Measurements from ENCODE around the gene TMEM39A.

The TMEM39A gene

GRCh38 chr3:119456469-119456868, 6.9 kb downstream of the TMEM39A start:
- DNase-seq (ENCODE audit: low read depth in 1 of 2, low spot score in 1 of 2): no peak

GRCh38 chr3:119453822-119454221, 9.6 kb downstream of the TMEM39A start:
- DNase-seq (ENCODE audit: low read depth in 1 of 2, low spot score in 1 of 2): no peak

- no peak for DNase-seq (ENCODE audit: low read depth in 1 of 2, low spot score in 1 of 2)
Observed at GRCh38 chr3:119444590-119444989, 18.8 kb downstream of the TMEM39A start.

GRCh38 chr3:119443179-119443578, 20.2 kb downstream of the TMEM39A start:
- DNase-seq (ENCODE audit: low read depth in 1 of 2, low spot score in 1 of 2): no peak

DNA sequence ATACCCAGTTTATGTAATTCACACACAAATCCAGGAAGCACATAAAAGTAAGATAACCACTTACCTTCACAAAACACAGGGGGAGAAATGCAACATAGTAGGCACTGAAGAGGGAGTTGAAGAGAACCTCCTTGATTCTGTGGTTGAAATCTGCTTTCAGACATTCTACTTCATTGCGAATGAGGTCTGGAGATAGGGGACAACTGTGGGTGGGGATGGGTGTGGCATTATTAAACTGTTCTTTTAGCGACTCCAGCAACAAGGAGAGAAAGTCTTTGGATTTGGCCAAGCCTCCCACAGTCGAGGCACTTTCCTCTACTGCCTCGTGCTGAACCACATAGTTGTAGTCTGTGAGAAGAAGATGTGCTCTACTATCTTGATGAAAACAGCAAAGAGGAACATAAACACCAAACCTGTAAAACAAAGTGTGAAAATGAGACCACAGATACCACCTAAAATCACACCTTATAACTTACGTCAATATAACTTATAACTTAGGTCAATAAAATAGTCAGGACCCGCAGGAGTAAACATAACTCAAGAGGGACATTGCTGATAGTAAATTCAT, 25.6 kb downstream of the TMEM39A start:
- DNase-seq (ENCODE audit: low read depth in 1 of 2, low spot score in 1 of 2): no peak

- DNase-seq (ENCODE audit: low read depth in 1 of 2, low spot score in 1 of 2): no peak
Observed at GRCh38 chr3:119436977-119437376, 26.4 kb downstream of the TMEM39A start.

DNA sequence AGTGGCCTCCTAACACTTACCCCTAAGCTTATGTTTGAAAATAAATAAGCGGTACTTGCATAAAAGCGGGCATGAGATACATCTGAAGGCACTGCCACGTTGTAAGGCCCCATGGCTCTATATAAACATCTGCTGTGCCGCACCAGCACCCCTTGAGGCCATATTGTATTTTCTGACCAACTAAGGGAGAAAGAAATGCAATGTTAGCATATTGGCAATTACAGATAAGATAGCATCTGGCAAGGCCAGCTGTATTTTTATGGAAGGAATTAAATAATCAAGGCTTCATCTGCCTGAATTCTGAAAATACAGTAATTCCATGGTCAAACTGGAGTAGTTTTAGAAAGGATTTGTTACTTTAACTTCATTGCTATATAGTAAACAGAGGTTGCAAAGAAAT, 28.7 kb downstream of the TMEM39A start:
- DNase-seq (ENCODE audit: low read depth in 1 of 2, low spot score in 1 of 2): no peak

GRCh38 chr3:119433613-119434325, 29.6 kb downstream of the TMEM39A start:
- no peak for DNase-seq (ENCODE audit: low read depth in 1 of 2, low spot score in 1 of 2)

- DNase-seq (ENCODE audit: low read depth in 1 of 2, low spot score in 1 of 2): no peak
Observed at GRCh38 chr3:119428538-119428937, 34.9 kb downstream of the TMEM39A start.

DNA sequence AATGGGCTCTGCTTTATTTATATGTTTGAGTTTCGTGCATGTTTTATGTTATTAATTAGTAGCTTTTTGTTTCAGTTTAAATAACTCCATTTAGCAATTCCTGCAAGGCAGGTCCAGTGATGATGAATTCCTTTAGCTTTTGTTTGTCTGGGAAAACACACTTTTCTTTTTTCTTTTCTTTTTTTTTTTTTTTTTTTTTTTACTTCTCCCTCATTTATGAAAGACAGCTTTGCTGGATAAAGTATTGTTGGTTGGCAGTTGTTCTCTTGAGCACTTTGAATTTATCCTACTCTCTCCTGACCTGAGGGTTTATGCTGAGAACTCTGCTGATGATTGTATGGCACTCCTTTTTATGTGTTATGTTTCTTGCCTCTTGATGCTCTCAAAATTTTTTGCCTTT, 35.7 kb downstream of the TMEM39A start:
- no peak for DNase-seq (ENCODE audit: low read depth in 1 of 2, low spot score in 1 of 2)

GRCh38 chr3:119420196-119420595, 43.2 kb downstream of the TMEM39A start:
- DNase-seq (ENCODE audit: low read depth in 1 of 2, low spot score in 1 of 2): no peak

GRCh38 chr3:119418641-119419040, 44.8 kb downstream of the TMEM39A start:
- DNase-seq (ENCODE audit: low read depth in 1 of 2, low spot score in 1 of 2): no peak

DNA sequence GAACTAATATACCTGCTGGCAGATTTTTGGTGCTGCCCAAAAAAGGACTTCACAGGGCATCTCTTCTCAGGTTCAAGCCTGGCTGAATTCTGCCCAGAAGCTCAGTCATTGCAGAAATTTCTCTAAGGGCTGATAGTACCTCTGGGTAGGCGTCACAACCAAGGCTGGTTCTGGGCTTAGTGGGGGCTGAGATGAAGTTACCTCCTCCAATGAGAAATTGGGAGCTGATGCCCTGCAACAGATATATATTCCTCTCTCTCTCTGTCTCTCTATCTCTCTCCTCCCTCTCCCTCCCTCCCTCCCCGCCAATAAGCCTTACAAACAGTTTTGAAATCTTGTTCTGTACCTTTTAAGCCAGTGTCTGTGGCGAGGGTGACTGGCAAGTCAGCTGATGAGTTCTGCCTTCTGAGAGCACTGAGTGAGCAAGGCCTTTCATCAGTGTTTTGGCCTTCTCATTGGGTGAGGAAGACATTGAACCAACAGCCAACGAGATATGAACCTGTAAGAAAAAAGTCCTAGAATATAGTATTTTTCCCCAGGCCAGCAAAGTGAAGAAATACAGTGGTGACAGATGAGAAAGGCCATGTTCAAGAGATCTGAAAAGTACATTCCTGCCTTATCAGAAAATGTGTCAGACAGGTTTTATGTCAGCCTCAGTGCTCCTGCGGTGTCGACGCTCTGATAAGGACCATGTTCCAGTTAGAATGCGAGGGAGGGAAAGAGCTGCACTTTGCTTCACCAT, 45.5 kb downstream of the TMEM39A start:
- no peak for DNase-seq (ENCODE audit: low read depth in 1 of 2, low spot score in 1 of 2)

GRCh38 chr3:119416873-119417272, 46.5 kb downstream of the TMEM39A start:
- DNase-seq (ENCODE audit: low read depth in 1 of 2, low spot score in 1 of 2): no peak

- no peak for DNase-seq (ENCODE audit: low read depth in 1 of 2, low spot score in 1 of 2)
Observed at GRCh38 chr3:119413603-119414280, 49.7 kb downstream of the TMEM39A start.

DNA sequence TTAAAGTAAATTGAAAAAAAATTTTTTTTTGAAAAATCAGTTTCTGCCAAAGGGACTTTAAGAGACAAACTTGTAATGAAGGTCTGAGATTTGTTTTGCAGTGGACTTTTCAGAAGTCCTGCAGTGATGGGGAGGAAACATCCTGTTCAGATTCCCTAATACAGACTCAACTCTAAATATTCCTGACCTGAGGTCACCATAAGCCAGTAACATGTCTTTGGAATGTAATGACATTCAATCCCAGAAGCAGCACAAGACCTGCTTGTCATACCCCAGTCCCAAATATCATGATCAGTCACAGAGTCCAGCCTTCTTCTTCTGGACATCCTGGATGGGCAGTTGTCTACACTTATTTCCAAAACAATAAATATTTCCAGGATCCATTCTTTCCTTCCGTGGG, 53.6 kb downstream of the TMEM39A start:
- no peak for DNase-seq (ENCODE audit: low read depth in 1 of 2, low spot score in 1 of 2)

GRCh38 chr3:119408243-119408950, 55.0 kb downstream of the TMEM39A start:
- no peak for DNase-seq (ENCODE audit: low read depth in 1 of 2, low spot score in 1 of 2)

DNA sequence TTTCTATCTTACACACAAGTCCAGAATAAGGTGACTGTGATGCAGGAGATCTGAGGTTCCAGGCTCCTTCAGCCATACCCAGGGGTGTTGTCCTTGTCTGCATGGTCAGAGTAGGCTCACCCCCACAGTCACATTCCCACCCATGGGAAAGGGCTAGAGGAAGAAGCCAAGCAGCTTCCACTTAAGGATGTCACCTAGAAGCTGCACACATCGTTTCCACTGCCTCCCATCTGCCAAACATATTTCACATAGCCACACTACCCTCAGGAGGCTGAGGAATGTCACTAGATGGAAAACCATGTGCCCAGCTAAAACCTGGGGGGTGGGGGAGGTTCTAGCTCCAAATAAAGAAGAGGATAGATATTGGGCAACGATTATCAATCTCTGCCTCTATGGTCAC, 58.1 kb downstream of the TMEM39A start:
- no peak for DNase-seq (ENCODE audit: low read depth in 1 of 2, low spot score in 1 of 2)

- no peak for DNase-seq (ENCODE audit: low read depth in 1 of 2, low spot score in 1 of 2)
Observed at GRCh38 chr3:119403201-119403600, 60.2 kb downstream of the TMEM39A start.

DNA sequence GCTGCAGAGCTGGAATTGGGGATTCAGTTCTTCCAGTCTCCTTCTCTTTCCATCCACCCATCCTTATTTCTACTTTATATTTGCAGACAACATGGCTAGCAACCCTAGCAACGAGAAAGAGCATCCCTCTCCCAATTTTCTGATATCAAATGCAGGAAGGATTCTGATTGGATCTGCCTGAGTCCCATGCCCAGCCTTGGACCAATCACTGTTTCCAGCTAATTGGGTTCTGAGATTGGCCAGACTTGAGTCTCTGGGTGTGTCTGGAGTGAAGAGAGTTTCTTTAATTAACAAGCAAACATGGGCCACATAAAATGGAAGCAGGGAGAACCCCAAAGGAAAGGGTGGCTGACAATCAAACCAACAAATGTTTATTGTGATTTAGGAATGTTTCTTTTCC, 60.6 kb downstream of the TMEM39A start:
- DNase-seq (ENCODE audit: low read depth in 1 of 2, low spot score in 1 of 2): no peak

Data from activated CD4-positive, alpha-beta T cell treated with anti-CD3 and anti-CD28 coated beads, Interleukin-2, amount 50 U/mL, for 24 hours (primary cell).